HEK293 (cell line): ENCODE results near the gene WDFY2.

Experiments
- CTCF ChIA-PET: fragments of 350-600 bp; formaldehyde crosslinking; extraction: SDS; loops from one replicate; lab custom pipeline; 2021; ENCODE audit warnings: antibody characterized with exemption; lab: Yijun Ruan, JAX
- POLR2A ChIA-PET: fragments of 300-600 bp; formaldehyde crosslinking; extraction: SDS; loops from one replicate; lab custom pipeline; 2020; ENCODE audit warnings: antibody characterized with exemption, inconsistent platforms; lab: Yijun Ruan, JAX
- H3K27ac ChIP-seq: fragments of 200-500 bp; sonication (Bioruptor generic); 2 replicates; pipeline ENCODE4 v1.5.1; 2014; ENCODE audit warnings: low read depth, low read length, control low read depth, inconsistent platforms; ENCODE audit errors: extremely low read depth
- H3K36me3 ChIP-seq, 2 experiments: fragments of 200-500 bp in 1 of 2; sonication (Bioruptor generic) in 1 of 2; 1 replicate in 1 of 2; 2 replicates in 1 of 2; pipeline ENCODE4 v1.5.1; 2014 to 2017; ENCODE audit warnings: inconsistent platforms in 2 of 2, low read length in 2 of 2; ENCODE audit not compliant: control insufficient read depth in 2 of 2, insufficient read depth in 1 of 2
- H3K4me1 ChIP-seq: fragments of 200-500 bp; sonication (Bioruptor generic); 2 replicates; pipeline ENCODE4 v1.5.1; 2014; ENCODE audit warnings: mild to moderate bottlenecking, low read length, inconsistent platforms; ENCODE audit not compliant: control insufficient read depth, insufficient read depth
- H3K4me3 ChIP-seq: 2 replicates; pipeline ENCODE4 v1.5.1; 2011; ENCODE audit warnings: low read depth, mild to moderate bottlenecking, control low read depth, low read length, moderate library complexity
- H3K9me3 ChIP-seq: fragments of 200-500 bp; sonication (Bioruptor generic); 2 replicates; pipeline ENCODE4 v1.5.1; 2014; ENCODE audit warnings: low read depth, low read length, inconsistent platforms; ENCODE audit not compliant: control insufficient read depth, insufficient read depth
- MZF1 ChIP-seq: fragments of 450-650 bp; formaldehyde crosslinking; IDR thresholded peaks from 2 replicates; pipeline ENCODE4 v1.5.1; 2017; ENCODE audit warnings: missing biosample characterization, missing genetic modification characterization, borderline replicate concordance
- OSR2 ChIP-seq: fragments of 450-650 bp; formaldehyde crosslinking; IDR thresholded peaks from 2 replicates; pipeline ENCODE4 v1.5.1; 2016; ENCODE audit warnings: missing biosample characterization, missing genetic modification characterization
- PRDM1 ChIP-seq: fragments of 450-650 bp; formaldehyde crosslinking; IDR thresholded peaks from 2 replicates; pipeline ENCODE4; 2016; ENCODE audit warnings: missing biosample characterization, missing genetic modification characterization
- PRDM10 ChIP-seq: fragments of 450-650 bp; formaldehyde crosslinking; IDR thresholded peaks from 2 replicates; pipeline ENCODE4 v1.5.1; 2016; ENCODE audit warnings: missing biosample characterization, missing genetic modification characterization
- ZBTB17 ChIP-seq: fragments of 450-650 bp; formaldehyde crosslinking; IDR thresholded peaks from 2 replicates; pipeline ENCODE4 v1.5.1; 2016; ENCODE audit warnings: missing biosample characterization, missing genetic modification characterization
- ZBTB20 ChIP-seq: fragments of 450-650 bp; formaldehyde crosslinking; IDR thresholded peaks from 2 replicates; pipeline ENCODE4 v1.5.1; 2016; ENCODE audit warnings: missing biosample characterization, missing genetic modification characterization
- ZBTB48 ChIP-seq: fragments of 450-650 bp; formaldehyde crosslinking; IDR thresholded peaks from 2 replicates; pipeline ENCODE4 v1.5.1; 2016; ENCODE audit warnings: missing biosample characterization, missing genetic modification characterization
- ZBTB8A ChIP-seq: fragments of 450-650 bp; formaldehyde crosslinking; IDR thresholded peaks from 2 replicates; pipeline ENCODE4 v1.5.1; 2016; ENCODE audit warnings: missing biosample characterization, missing genetic modification characterization
- ZFP37 ChIP-seq: fragments of 450-650 bp; formaldehyde crosslinking; IDR thresholded peaks from 2 replicates; pipeline ENCODE4 v1.5.1; 2016; ENCODE audit warnings: missing biosample characterization, missing genetic modification characterization
- ZNF2 ChIP-seq: fragments of 450-650 bp; formaldehyde crosslinking; IDR thresholded peaks from 2 replicates; pipeline ENCODE4 v1.5.1; 2016; ENCODE audit warnings: missing biosample characterization, missing genetic modification characterization
- ZNF239 ChIP-seq: fragments of 450-650 bp; formaldehyde crosslinking; IDR thresholded peaks from 2 replicates; pipeline ENCODE4 v1.5.1; 2016; ENCODE audit warnings: missing biosample characterization, missing genetic modification characterization
- ZNF26 ChIP-seq: fragments of 450-650 bp; formaldehyde crosslinking; IDR thresholded peaks from 2 replicates; pipeline ENCODE4 v1.5.1; 2016; ENCODE audit warnings: missing biosample characterization, missing genetic modification characterization
- ZNF335 ChIP-seq: fragments of 450-650 bp; formaldehyde crosslinking; conservative IDR thresholded peaks from 2 replicates; pipeline ENCODE4 v1.5.1; 2016; ENCODE audit warnings: missing biosample characterization, missing genetic modification characterization
- ZNF341 ChIP-seq: fragments of 450-650 bp; formaldehyde crosslinking; IDR thresholded peaks from 2 replicates; pipeline ENCODE4; 2016; ENCODE audit warnings: low read depth, missing biosample characterization, missing genetic modification characterization
- ZNF501 ChIP-seq: fragments of 450-650 bp; formaldehyde crosslinking; IDR thresholded peaks from 2 replicates; pipeline ENCODE4 v1.5.1; 2016; ENCODE audit warnings: missing biosample characterization, missing genetic modification characterization
- ZNF571 ChIP-seq: fragments of 450-650 bp; formaldehyde crosslinking; IDR thresholded peaks from 2 replicates; pipeline ENCODE4 v1.5.0; 2017; ENCODE audit warnings: missing biosample characterization, missing genetic modification characterization
- ZNF600 ChIP-seq: fragments of 450-650 bp; formaldehyde crosslinking; IDR thresholded peaks from 2 replicates; pipeline ENCODE4 v1.5.1; 2016; ENCODE audit warnings: missing biosample characterization, missing genetic modification characterization
- ZNF76 ChIP-seq: fragments of 450-650 bp; formaldehyde crosslinking; IDR thresholded peaks from 2 replicates; pipeline ENCODE4; 2016; ENCODE audit warnings: low read depth, missing biosample characterization, missing genetic modification characterization, borderline replicate concordance
- ZSCAN30 ChIP-seq: fragments of 450-650 bp; IDR thresholded peaks from 2 replicates; pipeline ENCODE4 v1.5.1; 2018; ENCODE audit warnings: missing biosample characterization, mild to moderate bottlenecking, missing genetic modification characterization, moderate library complexity
- ZSCAN4 ChIP-seq: fragments of 450-650 bp; formaldehyde crosslinking; IDR thresholded peaks from 2 replicates; pipeline ENCODE4 v1.5.1; 2017; ENCODE audit warnings: missing biosample characterization, missing genetic modification characterization
- ZXDB ChIP-seq: fragments of 450-650 bp; formaldehyde crosslinking; IDR thresholded peaks from 2 replicates; pipeline ENCODE4 v1.5.1; 2016; ENCODE audit warnings: missing biosample characterization, missing genetic modification characterization
- TF ChIP-seq, protein P1 (sequence below): fragments of 450-650 bp; formaldehyde crosslinking; IDR thresholded peaks from 2 replicates; pipeline ENCODE4 v1.5.1; 2016; ENCODE audit warnings: missing biosample characterization, missing genetic modification characterization
- TF ChIP-seq, protein P2 (sequence below): fragments of 450-650 bp; formaldehyde crosslinking; optimal IDR thresholded peaks from 2 replicates; pipeline ENCODE3; 2016; ENCODE audit warnings: missing biosample characterization, mild to moderate bottlenecking, missing genetic modification characterization
- TF ChIP-seq, protein P3 (sequence below): fragments of 450-650 bp; formaldehyde crosslinking; IDR thresholded peaks from 2 replicates; pipeline ENCODE4 v1.5.1; 2016; ENCODE audit warnings: missing biosample characterization, missing genetic modification characterization, low read depth

The WDFY2 gene

GRCh38 chr13:51584731-51585672, 740 bp downstream of the WDFY2 start:
- CTCF ChIA-PET = interaction anchor here (0.6 to 2.1 kb wide), 2 partner anchors 133 to 212 kb away, joined by 3 to 6 read pairs; no protein-coding TSS in a partner anchor
- Histone ChIP-seq H3K27ac (peak overlapping the region; percentile 93), H3K4me3 (peak overlapping the region; percentile 65), H3K36me3 (no peaks in the 10 kb centered on the region), H3K9me3 (no peaks in the 10 kb centered on the region), H3K4me1 (peaks cover 20% of the 10 kb centered on the region)
- TF ChIP-seq ZBTB48 (tag by site-specific recombination) (0 out of 2 replicates have a peak, but pooled peaks have one; percentile 30), ZNF239 (tag by site-specific recombination) (no peak), ZNF2 (tag by site-specific recombination) (0 out of 2 replicates have a peak, but pooled peaks have one; percentile 40), PRDM10 (tag by site-specific recombination) (peak; percentile 29; the same call in 1 of the 2 replicates), ZNF501 (0 out of 2 replicates have a peak, but pooled peaks have one; percentile 88), ZSCAN4 (tag by site-specific recombination) (0 out of 2 replicates have a peak, but pooled peaks have one; percentile 18), ZNF335 (tag by site-specific recombination) (peak; percentile 61), ZBTB20 (tag by site-specific recombination) (peak; percentile 66), ZNF571 (tag by site-specific recombination) (no peak), OSR2 (tag by site-specific recombination) (no peak), ZNF26 (no peak), ZNF76 (tag by site-specific recombination) (peak; percentile 25; the same call in 1 of the 2 replicates), ZNF341 (tag by site-specific recombination) (0 out of 2 replicates have a peak, but pooled peaks have one; percentile 36), ZNF600 (tag by site-specific recombination) (0 out of 2 replicates have a peak, but pooled peaks have one; percentile 37), MZF1 (no peak), ZBTB8A (tag by site-specific recombination) (peak; percentile 55; the same call in 1 of the 2 replicates), ZSCAN30 (tag by site-specific recombination) (peak; percentile 27; the same call in 1 of the 2 replicates), ZBTB17 (tag by site-specific recombination) (peak; percentile 58), PRDM1 (tag by site-specific recombination) (peak; percentile 79), ZXDB (tag by site-specific recombination) (peak; percentile 11), ZFP37 (tag by site-specific recombination) (0 out of 2 replicates have a peak, but pooled peaks have one; percentile 96)
- TF ChIP-seq, protein P1, sequence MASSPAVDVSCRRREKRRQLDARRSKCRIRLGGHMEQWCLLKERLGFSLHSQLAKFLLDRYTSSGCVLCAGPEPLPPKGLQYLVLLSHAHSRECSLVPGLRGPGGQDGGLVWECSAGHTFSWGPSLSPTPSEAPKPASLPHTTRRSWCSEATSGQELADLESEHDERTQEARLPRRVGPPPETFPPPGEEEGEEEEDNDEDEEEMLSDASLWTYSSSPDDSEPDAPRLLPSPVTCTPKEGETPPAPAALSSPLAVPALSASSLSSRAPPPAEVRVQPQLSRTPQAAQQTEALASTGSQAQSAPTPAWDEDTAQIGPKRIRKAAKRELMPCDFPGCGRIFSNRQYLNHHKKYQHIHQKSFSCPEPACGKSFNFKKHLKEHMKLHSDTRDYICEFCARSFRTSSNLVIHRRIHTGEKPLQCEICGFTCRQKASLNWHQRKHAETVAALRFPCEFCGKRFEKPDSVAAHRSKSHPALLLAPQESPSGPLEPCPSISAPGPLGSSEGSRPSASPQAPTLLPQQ (tag by site-specific recombination) = 0 out of 2 replicates have a peak, but pooled peaks have one; percentile 1
- TF ChIP-seq, protein P2, sequence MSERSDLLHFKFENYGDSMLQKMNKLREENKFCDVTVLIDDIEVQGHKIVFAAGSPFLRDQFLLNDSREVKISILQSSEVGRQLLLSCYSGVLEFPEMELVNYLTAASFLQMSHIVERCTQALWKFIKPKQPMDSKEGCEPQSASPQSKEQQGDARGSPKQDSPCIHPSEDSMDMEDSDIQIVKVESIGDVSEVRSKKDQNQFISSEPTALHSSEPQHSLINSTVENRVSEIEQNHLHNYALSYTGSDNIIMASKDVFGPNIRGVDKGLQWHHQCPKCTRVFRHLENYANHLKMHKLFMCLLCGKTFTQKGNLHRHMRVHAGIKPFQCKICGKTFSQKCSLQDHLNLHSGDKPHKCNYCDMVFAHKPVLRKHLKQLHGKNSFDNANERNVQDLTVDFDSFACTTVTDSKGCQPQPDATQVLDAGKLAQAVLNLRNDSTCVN (tag by site-specific recombination) = peak; percentile 87
- TF ChIP-seq, protein P3, sequence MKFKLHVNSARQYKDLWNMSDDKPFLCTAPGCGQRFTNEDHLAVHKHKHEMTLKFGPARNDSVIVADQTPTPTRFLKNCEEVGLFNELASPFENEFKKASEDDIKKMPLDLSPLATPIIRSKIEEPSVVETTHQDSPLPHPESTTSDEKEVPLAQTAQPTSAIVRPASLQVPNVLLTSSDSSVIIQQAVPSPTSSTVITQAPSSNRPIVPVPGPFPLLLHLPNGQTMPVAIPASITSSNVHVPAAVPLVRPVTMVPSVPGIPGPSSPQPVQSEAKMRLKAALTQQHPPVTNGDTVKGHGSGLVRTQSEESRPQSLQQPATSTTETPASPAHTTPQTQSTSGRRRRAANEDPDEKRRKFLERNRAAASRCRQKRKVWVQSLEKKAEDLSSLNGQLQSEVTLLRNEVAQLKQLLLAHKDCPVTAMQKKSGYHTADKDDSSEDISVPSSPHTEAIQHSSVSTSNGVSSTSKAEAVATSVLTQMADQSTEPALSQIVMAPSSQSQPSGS (tag by site-specific recombination) = no peak
- POLR2A ChIA-PET = interaction anchor here (0.6 to 5.0 kb wide), 5 partner anchors 19 to 140 kb away, joined by 3 to 77 read pairs (median 5); partner anchors contain the start of gene INTS6
